SK-N-SH treated with all-trans-retinoic acid at 6 μM for 48 hours (cell line): ENCODE measurements around the gene PCDH15.

Experiments
- CSRNP3 ChIP-seq: fragments of 250-450 bp; sonication (Bioruptor Pico); IDR thresholded peaks from 2 replicates; pipeline ENCODE4 v1.5.1; 2021; ENCODE audit warnings: mild to moderate bottlenecking, moderate library complexity
- PATZ1 ChIP-seq: fragments of 250-450 bp; sonication (Bioruptor Pico); IDR thresholded peaks from 2 replicates; pipeline ENCODE4 v1.8.0; 2020; ENCODE audit warnings: mild to moderate bottlenecking, moderate library complexity, borderline replicate concordance
- SNAI2 ChIP-seq: fragments of 250-450 bp; sonication (Bioruptor Pico); IDR thresholded peaks from 2 replicates; pipeline ENCODE4 v1.5.0; 2020; ENCODE audit warnings: mild to moderate bottlenecking, moderate library complexity

- TF ChIP-seq PATZ1 (CRISPR knock-in tag) (no peak), SNAI2 (no peak), CSRNP3 (CRISPR knock-in tag) (no peak)
Measured at GRCh38 chr10:54137396-54137795, 663.6 kb downstream of the PCDH15 start.
